HFF-Myc (cell line): Measurements from ENCODE around the gene SHROOM2.

Experiments used
- DNase-seq: peaks from one replicate; pipeline ENCODE4 v3.0.0-alpha.2; 2011; ENCODE audit warnings: low read depth; ENCODE audit errors: extremely low read depth
- H3K4me3 ChIP-seq: replicated peaks from 2 replicates; pipeline ENCODE4 v1.5.1; 2011; ENCODE audit warnings: low read depth, mild to moderate bottlenecking, control low read depth, low read length
- TF ChIP-seq, protein P1 (sequence below): IDR thresholded peaks from 2 replicates; pipeline ENCODE4 v1.5.1; 2012; ENCODE audit warnings: mild to moderate bottlenecking, low read depth, low read length, control low read depth; ENCODE audit errors: missing control alignments

SHROOM2 gene

GRCh38 chrX:9952300-9952699 is 166.1 kb downstream of the SHROOM2 start:
- TF ChIP-seq, protein P1, sequence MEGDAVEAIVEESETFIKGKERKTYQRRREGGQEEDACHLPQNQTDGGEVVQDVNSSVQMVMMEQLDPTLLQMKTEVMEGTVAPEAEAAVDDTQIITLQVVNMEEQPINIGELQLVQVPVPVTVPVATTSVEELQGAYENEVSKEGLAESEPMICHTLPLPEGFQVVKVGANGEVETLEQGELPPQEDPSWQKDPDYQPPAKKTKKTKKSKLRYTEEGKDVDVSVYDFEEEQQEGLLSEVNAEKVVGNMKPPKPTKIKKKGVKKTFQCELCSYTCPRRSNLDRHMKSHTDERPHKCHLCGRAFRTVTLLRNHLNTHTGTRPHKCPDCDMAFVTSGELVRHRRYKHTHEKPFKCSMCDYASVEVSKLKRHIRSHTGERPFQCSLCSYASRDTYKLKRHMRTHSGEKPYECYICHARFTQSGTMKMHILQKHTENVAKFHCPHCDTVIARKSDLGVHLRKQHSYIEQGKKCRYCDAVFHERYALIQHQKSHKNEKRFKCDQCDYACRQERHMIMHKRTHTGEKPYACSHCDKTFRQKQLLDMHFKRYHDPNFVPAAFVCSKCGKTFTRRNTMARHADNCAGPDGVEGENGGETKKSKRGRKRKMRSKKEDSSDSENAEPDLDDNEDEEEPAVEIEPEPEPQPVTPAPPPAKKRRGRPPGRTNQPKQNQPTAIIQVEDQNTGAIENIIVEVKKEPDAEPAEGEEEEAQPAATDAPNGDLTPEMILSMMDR: no peak
- DNase-seq: no peak
- no peak overlapping the region for H3K4me3 ChIP-seq

DNA sequence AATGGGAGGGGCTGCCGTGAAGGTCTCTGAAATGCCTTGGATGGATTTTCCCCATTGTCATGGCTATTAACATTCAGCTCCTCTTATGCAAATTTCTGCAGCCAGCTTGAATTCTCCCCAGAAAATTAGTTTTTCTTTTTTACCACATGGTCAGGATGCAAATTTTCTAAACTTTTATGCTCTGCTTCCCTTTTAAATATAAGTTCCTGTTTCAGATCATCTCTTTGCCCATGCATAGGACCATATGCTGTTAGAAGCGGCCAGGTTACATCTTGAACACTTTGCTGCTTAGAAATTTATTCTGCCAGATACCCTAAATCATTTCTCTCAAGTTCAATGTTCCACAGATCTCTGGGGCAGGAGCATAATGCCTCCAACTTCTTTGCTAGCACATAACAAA is 167.2 kb downstream of the SHROOM2 start:
- no peak for DNase-seq
- TF ChIP-seq, protein P1: no peak
- no peak overlapping the region for H3K4me3 ChIP-seq

DNA sequence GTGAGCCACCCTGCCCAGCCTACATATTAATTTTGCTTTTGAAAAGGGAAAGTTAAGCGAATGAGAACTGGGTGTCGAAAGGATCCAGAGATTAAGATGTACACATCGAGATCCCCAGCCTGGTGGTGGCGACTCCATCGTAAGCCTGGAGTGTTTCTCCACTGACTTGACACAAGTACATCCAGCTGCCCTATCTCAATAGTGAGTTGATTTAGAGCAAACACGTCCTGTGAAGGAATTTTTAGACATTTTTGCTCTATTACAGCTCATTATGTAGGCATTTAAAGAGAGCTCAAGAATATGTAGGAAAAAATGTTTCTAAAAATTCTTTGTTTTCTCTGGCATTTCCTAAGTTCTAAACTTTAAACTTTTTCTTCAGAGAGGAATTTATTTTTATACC is 169.3 kb downstream of the SHROOM2 start:
- DNase-seq: no peak
- no peak overlapping the region for H3K4me3 ChIP-seq
- TF ChIP-seq, protein P1: no peak

DNA sequence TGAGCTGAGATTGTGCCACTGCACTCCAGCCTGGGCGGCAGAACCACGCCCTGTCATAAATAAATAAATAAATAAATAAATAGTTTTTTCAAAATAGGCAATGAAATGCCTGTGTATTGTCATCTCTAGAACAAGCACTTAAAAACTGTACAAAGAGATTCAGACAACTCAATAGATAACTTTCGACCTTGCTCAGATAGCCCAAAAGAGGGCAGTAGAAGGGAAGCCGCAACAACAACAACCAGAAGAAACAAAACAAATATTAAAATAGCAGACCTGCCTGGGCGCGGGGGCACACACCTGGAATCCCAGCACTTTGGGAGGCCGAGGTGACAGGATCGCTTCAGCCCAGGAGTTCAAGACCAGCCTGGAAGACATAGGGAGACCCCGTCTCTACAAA is 171.5 kb downstream of the SHROOM2 start:
- no peak overlapping the region for H3K4me3 ChIP-seq
- no peak for DNase-seq
- TF ChIP-seq, protein P1: no peak

- H3K4me3 ChIP-seq: no peak overlapping the region
- TF ChIP-seq, protein P1: no peak
- no peak for DNase-seq
These were observed 172.0 kb downstream of the SHROOM2 start for GRCh38 chrX:9958183-9958582.

GRCh38 chrX:9961750-9962149 is 175.5 kb downstream of the SHROOM2 start:
- TF ChIP-seq, protein P1: no peak
- DNase-seq: no peak
- H3K4me3 ChIP-seq: no peak overlapping the region

DNA sequence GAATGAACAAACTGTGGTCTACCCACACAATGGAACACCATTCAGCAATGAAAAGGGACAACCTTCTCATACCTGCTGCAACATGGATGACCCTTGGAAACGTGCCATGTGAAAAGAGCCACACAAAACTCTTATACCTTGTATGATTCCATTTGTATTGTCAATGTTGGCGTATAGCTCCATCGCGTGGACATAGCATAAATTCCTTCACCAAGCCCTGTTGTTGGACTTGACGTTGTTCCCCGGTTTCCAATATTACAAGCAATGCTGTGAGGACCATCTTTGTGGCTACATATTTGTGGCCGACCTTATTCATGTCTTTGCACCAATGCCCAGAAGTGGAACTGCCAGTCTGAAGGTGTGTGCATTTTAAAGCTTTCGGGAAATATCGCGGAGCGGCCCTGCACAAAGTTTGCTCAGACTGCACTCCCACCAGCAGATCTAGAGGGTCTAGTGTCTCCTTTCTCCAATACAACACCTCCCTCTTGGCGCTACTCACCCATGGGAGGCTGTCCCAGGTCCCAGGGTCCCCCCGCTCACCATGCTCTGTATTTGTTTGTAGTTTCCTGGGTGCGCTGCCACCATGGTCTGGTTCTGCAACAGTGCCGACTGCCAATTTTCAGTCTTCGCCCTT is 180.7 kb downstream of the SHROOM2 start, which contains the start of gene CLDN34:
Gene CLDN34, plus strand, starts transcription at position 584 of the 634 bp plus-strand sequence. Its CDS starts 0 bp downstream, at position 584.
- DNase-seq: no peak
- no peak within 1 kb of the TSS for H3K4me3 ChIP-seq

More for the DNA sequence above, 180.7 kb downstream of the SHROOM2 start, which contains the start of gene CLDN34:
- TF ChIP-seq, protein P1: no peak
